IMR-90 (cell line): ENCODE measurements around the gene SMC1B. TPM values are rescaled to one million over a fixed set of nuclear protein-coding genes. Genes with fewer than 3 reads are reported as not detected.
A peak's percentile ranks its signal among the peaks of the same experiment; 100 is the strongest.

Experiments
- ATAC-seq: fragments of 200-7000 bp; cut with Tn5 transposase; 2 replicates; pipeline ENCODE4 v1.9.1; 2020; ENCODE audit warnings: low read depth, mild to moderate bottlenecking, moderate library complexity
- BruUV-seq: library from RNA; stranded (reverse); fragments of 400-500 nt; replicated peaks from 2 replicates; lab custom pipeline; 2021; lab: Mats Ljungman, UMichigan
- CTCF ChIA-PET: fragments of 300-600 bp; formaldehyde crosslinking; extraction: SDS; loops from one replicate; lab custom pipeline; 2021; ENCODE audit warnings: antibody characterized with exemption; lab: Yijun Ruan, JAX
- POLR2A ChIA-PET: fragments of 300-600 bp; sonication (Branson Sonifier 250); formaldehyde crosslinking; loops from one replicate; lab custom pipeline; 2022; ENCODE audit warnings: antibody characterized with exemption; ENCODE audit not compliant: unreplicated experiment; lab: Charles Lee
- DNase-seq: peaks from one replicate; pipeline ENCODE4 v3.0.0; 2013
- H2AFZ ChIP-seq: replicated peaks from 2 replicates; pipeline ENCODE3; 2013; ENCODE audit warnings: low read length, mild to moderate bottlenecking; ENCODE audit not compliant: poor library complexity
- H2AK5ac ChIP-seq: 2 replicates; pipeline ENCODE4 v1.6.1; 2013; ENCODE audit warnings: low read depth, low read length, inconsistent platforms
- H2AK9ac ChIP-seq: replicated peaks from 2 replicates; pipeline ENCODE3; 2013; ENCODE audit warnings: mild to moderate bottlenecking, low read depth, low read length, moderate library complexity; ENCODE audit not compliant: poor library complexity
- H2BK120ac ChIP-seq: 2 replicates; pipeline ENCODE4 v1.6.1; 2013; ENCODE audit warnings: low read depth, low read length, inconsistent platforms
- H2BK15ac ChIP-seq: 3 replicates; pipeline ENCODE4 v1.6.1; 2013; ENCODE audit warnings: low read depth, low read length, inconsistent platforms
- H2BK20ac ChIP-seq: 2 replicates; pipeline ENCODE4 v1.6.1; 2013; ENCODE audit warnings: low read depth, mild to moderate bottlenecking, inconsistent platforms, low read length, moderate library complexity
- H2BK5ac ChIP-seq: 2 replicates; pipeline ENCODE4 v1.6.1; 2013; ENCODE audit warnings: mild to moderate bottlenecking, low read depth, low read length, inconsistent platforms; ENCODE audit not compliant: poor library complexity, severe bottlenecking
- H3K14ac ChIP-seq: replicated peaks from 2 replicates; pipeline ENCODE4 v1.6.1; 2013; ENCODE audit warnings: low read depth, low read length, inconsistent platforms
- H3K18ac ChIP-seq: 2 replicates; pipeline ENCODE4 v1.6.1; 2013; ENCODE audit warnings: low read depth, low read length, control low read depth
- H3K23ac ChIP-seq: 2 replicates; pipeline ENCODE4 v1.6.1; 2013; ENCODE audit warnings: low read depth, low read length, inconsistent platforms
- H3K27ac ChIP-seq: 2 replicates; pipeline ENCODE4 v1.5.1; 2013; ENCODE audit warnings: mild to moderate bottlenecking, control low read depth, low read length; ENCODE audit not compliant: insufficient read depth
- H3K27me3 ChIP-seq: 2 replicates; pipeline ENCODE4 v1.6.1; 2013; ENCODE audit warnings: low read length; ENCODE audit not compliant: control insufficient read depth, insufficient read depth
- H3K36me3 ChIP-seq: 2 replicates; pipeline ENCODE4 v1.6.1; 2013; ENCODE audit warnings: low read length, mixed read lengths; ENCODE audit not compliant: control insufficient read depth, insufficient read depth
- H3K4ac ChIP-seq: 2 replicates; pipeline ENCODE4 v1.6.1; 2013; ENCODE audit warnings: low read depth, low read length, inconsistent platforms
- H3K4me1 ChIP-seq: 2 replicates; pipeline ENCODE4 v1.6.1; 2013; ENCODE audit warnings: low read length, mixed read lengths; ENCODE audit not compliant: control insufficient read depth, insufficient read depth
- H3K4me2 ChIP-seq: 2 replicates; pipeline ENCODE4 v1.6.1; 2013; ENCODE audit warnings: low read depth, mild to moderate bottlenecking, control low read depth, low read length, moderate library complexity
- H3K4me3 ChIP-seq: 2 replicates; pipeline ENCODE4 v1.5.1; 2013; ENCODE audit warnings: low read depth, mild to moderate bottlenecking, control low read depth, low read length, moderate library complexity; ENCODE audit not compliant: insufficient read depth
- H3K56ac ChIP-seq: 2 replicates; pipeline ENCODE4 v1.6.1; 2013; ENCODE audit warnings: low read length, inconsistent platforms; ENCODE audit not compliant: insufficient read depth; ENCODE audit errors: extremely low read depth
- H3K79me1 ChIP-seq, 2 experiments: 2 replicates each; pipeline ENCODE4 v1.6.1; 2013; ENCODE audit warnings: low read length in 2 of 2, inconsistent platforms in 1 of 2, low read depth in 1 of 2
- H3K9ac ChIP-seq: 2 replicates; pipeline ENCODE4 v1.6.1; 2013; ENCODE audit warnings: low read depth, low read length, control low read depth
- H3K9me1 ChIP-seq: 2 replicates; pipeline ENCODE4 v1.6.1; 2013; ENCODE audit warnings: low read length, inconsistent platforms; ENCODE audit not compliant: insufficient read depth
- H3K9me3 ChIP-seq: 2 replicates; pipeline ENCODE4 v1.6.1; 2013; ENCODE audit warnings: low read length; ENCODE audit not compliant: control insufficient read depth, insufficient read depth
- H4K20me1 ChIP-seq: 2 replicates; pipeline ENCODE4 v1.6.1; 2013; ENCODE audit warnings: low read length, inconsistent platforms; ENCODE audit not compliant: insufficient read depth
- H4K5ac ChIP-seq: 2 replicates; pipeline ENCODE4 v1.6.1; 2013; ENCODE audit warnings: mild to moderate bottlenecking, low read depth, low read length, control low read depth
- H4K8ac ChIP-seq, 2 experiments: 2 replicates each; pipeline ENCODE4 v1.6.1; 2013; ENCODE audit warnings: low read depth in 2 of 2, low read length in 2 of 2, control low read depth in 1 of 2, inconsistent platforms in 1 of 2
- H4K91ac ChIP-seq: 2 replicates; pipeline ENCODE4 v1.6.1; 2013; ENCODE audit warnings: low read depth, low read length, inconsistent platforms; ENCODE audit not compliant: insufficient read depth
- CEBPB ChIP-seq: IDR thresholded peaks from 2 replicates; pipeline ENCODE4 v1.6.1; 2012; ENCODE audit warnings: low read depth, low read length, improper control_type of control experiment
- CHD1 ChIP-seq: IDR thresholded peaks from 2 replicates; pipeline ENCODE4 v1.6.1; 2012; ENCODE audit warnings: low read depth, low read length, improper control_type of control experiment
- CTCF ChIP-seq: conservative IDR thresholded peaks from 2 replicates; pipeline ENCODE4 v1.5.1; 2012; ENCODE audit warnings: mild to moderate bottlenecking, low read depth, low read length, improper control_type of control experiment
- ELK1 ChIP-seq: fragments of 150-350 bp; IDR thresholded peaks from 2 replicates; pipeline ENCODE4 v1.6.1; 2016; ENCODE audit warnings: low read depth, mild to moderate bottlenecking, low read length, moderate library complexity, borderline replicate concordance
- FOS ChIP-seq: fragments of 150-350 bp; IDR thresholded peaks from 2 replicates; pipeline ENCODE4 v1.6.1; 2016; ENCODE audit warnings: low read depth, low read length
- MAFK ChIP-seq: IDR thresholded peaks from 2 replicates; pipeline ENCODE4 v1.6.1; 2012; ENCODE audit warnings: low read depth, low read length, improper control_type of control experiment
- MAZ ChIP-seq: IDR thresholded peaks from 2 replicates; pipeline ENCODE4 v1.6.1; 2012; ENCODE audit warnings: low read depth, mild to moderate bottlenecking, low read length, improper control_type of control experiment, moderate library complexity, borderline replicate concordance
- MXI1 ChIP-seq: IDR thresholded peaks from 2 replicates; pipeline ENCODE4 v1.6.1; 2012; ENCODE audit warnings: low read depth, mild to moderate bottlenecking, low read length, moderate library complexity, borderline replicate concordance
- NFE2L2 ChIP-seq: fragments of 150-350 bp; IDR thresholded peaks from 2 replicates; pipeline ENCODE4 v1.6.1; 2016; ENCODE audit warnings: low read depth, mild to moderate bottlenecking, low read length
- POLR2A ChIP-seq: IDR thresholded peaks from 2 replicates; pipeline ENCODE4 v1.6.1; 2012; ENCODE audit warnings: mild to moderate bottlenecking, low read depth, low read length
- WGBS, 2 experiments: methylation state at CpG; one replicate each; pipeline versions ENCODE4 v1.1.5 to v1.1.7; 2013; ENCODE audit warnings: missing lambda C conversion rate in 2 of 2; ENCODE audit not compliant: insufficient read length in 1 of 2; ENCODE audit errors: extremely low coverage in 2 of 2; 5-methylcytosine and 5-hydroxymethylcytosine counted together
- dilution Hi-C: fragments of 300-500 bp; cut with HindIII; formaldehyde crosslinking; loops from one replicate; pipeline ENCODE4 v1.14.3; 2018; ENCODE audit warnings: low sequenced_read_pairs; ENCODE audit not compliant: unreplicated experiment
- in situ Hi-C: fragments of 300-500 bp; cut with MboI; formaldehyde crosslinking; loops from 3 replicates; pipeline ENCODE4 v1.14.3; 2019; ENCODE audit warnings: low sequenced_read_pairs, inconsistent platforms, mixed read lengths
- intact Hi-C: fragments of 100-400 bp; cut with micrococcal nuclease; formaldehyde crosslinking; loops from 2 replicates; pipeline ENCODE4 v1.10.0; 2022
- polyA plus RNA-seq, 3 experiments: library from polyadenylated mRNA; depleted of rRNA; stranded (reverse); fragments of >200 nt; gene quantifications; 2 replicates each; pipeline ENCODE4 v1.2.3, GENCODE V29; 2012; ENCODE audit warnings: low replicate concordance in 1 of 3
- total RNA-seq: library from RNA; depleted of rRNA; stranded (reverse); fragments of >200 nt; gene quantifications from 2 replicates; pipeline ENCODE4 v1.2.3, GENCODE V29; 2012

Gene SMC1B
- total and polyA plus RNA-seq, 2 of the 4 experiments (the other 2 are of a cell fraction), result not detected

GRCh38 chr22:45446216-45446615, 32.8 kb upstream of the SMC1B start:
- peak overlapping the region; percentile 24; the same call in 1 of the 2 replicates for H4K5ac ChIP-seq
- intact Hi-C loops, result no loop called here
- CTCF ChIA-PET, result no interaction called here
- H2BK120ac ChIP-seq, result 0 out of 2 replicates have a peak overlapping the region, but pooled peaks have one; percentile 1
- no peak overlapping the region for H3K9ac ChIP-seq
- no peak overlapping the region for H3K56ac ChIP-seq
- no peak overlapping the region for H2AFZ ChIP-seq
- peak overlapping the region; percentile 23 for H4K91ac ChIP-seq
- H3K27me3 ChIP-seq, result no peaks in the 10 kb centered on the region
- peak; percentile 44 for DNase-seq
- no peaks in the 10 kb centered on the region for H3K36me3 ChIP-seq
- H2BK15ac ChIP-seq, result peak overlapping the region; percentile 74; the same call in 2 of the 3 replicates
- in situ Hi-C loops, result no loop called here
- BruUV-seq, result no TSS peak
- H3K14ac ChIP-seq, result 0 out of 2 replicates have a peak overlapping the region, but pooled peaks have one; percentile 55
- H2BK5ac ChIP-seq, result no peak overlapping the region
- H3K79me1 ChIP-seq, result no peaks in the 10 kb centered on the region
- no peak for ATAC-seq
- H3K18ac ChIP-seq, result peak overlapping the region; percentile 14; the same call in 1 of the 2 replicates
- peaks cover 12% of the 10 kb centered on the region for H3K9me1 ChIP-seq
- POLR2A ChIA-PET, result no interaction called here
- H3K4me3 ChIP-seq, result no peak overlapping the region
- peak overlapping the region; percentile 74 for H2AK9ac ChIP-seq
- no peaks in the 10 kb centered on the region for H4K20me1 ChIP-seq
- H2AK5ac ChIP-seq, result peak overlapping the region; percentile 62; the same call in 1 of the 2 replicates
- H3K23ac ChIP-seq, result no peak overlapping the region
- peak overlapping the region; percentile 43 for H3K4ac ChIP-seq
- H3K9me3 ChIP-seq, result no peaks in the 10 kb centered on the region
- H4K8ac ChIP-seq, result no peak overlapping the region
- H3K4me2 ChIP-seq, result no peak overlapping the region
- H3K4me1 ChIP-seq, result peaks cover 32% of the 10 kb centered on the region
- H3K27ac ChIP-seq, result no peak overlapping the region
- TF ChIP-seq CEBPB (no peak), MAZ (no peak), NFE2L2 (no peak), POLR2A (no peak), ELK1 (no peak), MAFK (no peak), FOS (no peak), CTCF (no peak), MXI1 (no peak), CHD1 (no peak)
- dilution Hi-C loops, result no loop called here
- WGBS, 2 experiments, result 73% methylated on average over 4 of the region's 5 CpGs; no CpG with 5 or more reads in 1 of the 2 experiments
- peak overlapping the region; percentile 37; the same call in 1 of the 2 replicates for H2BK20ac ChIP-seq
